Measurements from ENCODE around the gene SYNE1. TPM values are rescaled to one million over a fixed set of nuclear protein-coding genes. Genes with fewer than 3 reads are reported as not detected.

The SYNE1 gene
- total RNA-seq, 1 donor from 2014 or later: 43.8 TPM

- DNase-seq (ENCODE audit: low spot score, unreplicated experiment): no peak
- no peak for TF ChIP-seq CTCF (IDR thresholded peaks at IDR 0.05; ENCODE audit: unreplicated experiment)
- H3K9me3 Mint-ChIP-seq (ENCODE audit: low read depth): no peaks in the 10 kb centered on the region
- no peaks in the 10 kb centered on the region for H3K27me3 Mint-ChIP-seq
- H3K4me3 Mint-ChIP-seq (ENCODE audit: low read depth): no peak overlapping the region
- H3K36me3 Mint-ChIP-seq (ENCODE audit: insufficient read depth): no peaks in the 10 kb centered on the region
- peaks cover 5% of the 10 kb centered on the region for H3K4me1 Mint-ChIP-seq (ENCODE audit: low read depth)
- no peak overlapping the region for H3K27ac Mint-ChIP-seq
Observed at GRCh38 chr6:152441902-152442301, 195.3 kb downstream of the SYNE1 start.

GRCh38 chr6:152435816-152436215 lies 201.3 kb downstream of the SYNE1 start:
- no peak for TF ChIP-seq CTCF (IDR thresholded peaks at IDR 0.05; ENCODE audit: unreplicated experiment)
- DNase-seq (ENCODE audit: low spot score, unreplicated experiment): no peak
- Mint-ChIP-seq H3K4me3 (ENCODE audit: low read depth) (no peak overlapping the region), H3K4me1 (ENCODE audit: low read depth) (peaks cover 5% of the 10 kb centered on the region), H3K27ac (no peak overlapping the region), H3K27me3 (no peaks in the 10 kb centered on the region), H3K9me3 (ENCODE audit: low read depth) (no peaks in the 10 kb centered on the region), H3K36me3 (ENCODE audit: insufficient read depth) (no peaks in the 10 kb centered on the region)

GRCh38 chr6:152432758-152433157 lies 204.4 kb downstream of the SYNE1 start:
- no peak for TF ChIP-seq CTCF (IDR thresholded peaks at IDR 0.05; ENCODE audit: unreplicated experiment)
- H3K4me1 Mint-ChIP-seq (ENCODE audit: low read depth): no peaks in the 10 kb centered on the region
- no peaks in the 10 kb centered on the region for H3K36me3 Mint-ChIP-seq (ENCODE audit: insufficient read depth)
- H3K9me3 Mint-ChIP-seq (ENCODE audit: low read depth): no peaks in the 10 kb centered on the region
- no peak overlapping the region for H3K27ac Mint-ChIP-seq
- no peaks in the 10 kb centered on the region for H3K27me3 Mint-ChIP-seq
- no peak for DNase-seq (ENCODE audit: low spot score, unreplicated experiment)
- no peak overlapping the region for H3K4me3 Mint-ChIP-seq (ENCODE audit: low read depth)

- no peak overlapping the region for H3K27ac Mint-ChIP-seq
- H3K36me3 Mint-ChIP-seq (ENCODE audit: insufficient read depth): no peaks in the 10 kb centered on the region
- no peak for TF ChIP-seq CTCF (IDR thresholded peaks at IDR 0.05; ENCODE audit: unreplicated experiment)
- no peak for DNase-seq (ENCODE audit: low spot score, unreplicated experiment)
- no peaks in the 10 kb centered on the region for H3K9me3 Mint-ChIP-seq (ENCODE audit: low read depth)
- peaks cover 3% of the 10 kb centered on the region for H3K4me1 Mint-ChIP-seq (ENCODE audit: low read depth)
- no peak overlapping the region for H3K4me3 Mint-ChIP-seq (ENCODE audit: low read depth)
- H3K27me3 Mint-ChIP-seq: peaks cover 9% of the 10 kb centered on the region
Observed at GRCh38 chr6:152428126-152428525, 209.0 kb downstream of the SYNE1 start.

- TF ChIP-seq CTCF (IDR thresholded peaks at IDR 0.05; ENCODE audit: unreplicated experiment): no peak
- Mint-ChIP-seq H3K9me3 (ENCODE audit: low read depth) (peaks cover 1% of the 10 kb centered on the region), H3K27me3 (peaks cover 9% of the 10 kb centered on the region), H3K4me1 (ENCODE audit: low read depth) (peaks cover 3% of the 10 kb centered on the region), H3K36me3 (ENCODE audit: insufficient read depth) (no peaks in the 10 kb centered on the region), H3K27ac (no peak overlapping the region), H3K4me3 (ENCODE audit: low read depth) (no peak overlapping the region)
- no peak for DNase-seq (ENCODE audit: low spot score, unreplicated experiment)
Observed at GRCh38 chr6:152426276-152426675, 210.9 kb downstream of the SYNE1 start.
